H1 (cell line): ENCODE measurements around the gene NEDD8. TPM values are rescaled to one million over a fixed set of nuclear protein-coding genes. Genes with fewer than 3 reads are reported as not detected.

Experiments
- BRCA1 ChIP-seq: IDR thresholded peaks from 2 replicates; pipeline ENCODE4 v1.6.1; 2012; ENCODE audit warnings: low read depth, low read length, improper control_type of control experiment
- CBX8 ChIP-seq: fragments of 300-800, 300-1000 bp; sonication (generic); IDR thresholded peaks from 2 replicates; pipeline ENCODE4 v1.7.1; 2016; ENCODE audit warnings: low read depth, low read length, borderline replicate concordance
- TCF12 ChIP-seq: IDR thresholded peaks from 2 replicates; pipeline ENCODE4 v1.6.1; 2011; ENCODE audit warnings: low read depth, mild to moderate bottlenecking, low read length
- polyA plus RNA-seq, 7 experiments: library from polyadenylated mRNA; depleted of rRNA in 3 of 7; stranded (reverse) in 5 of 7; unstranded in 2 of 7; fragments of >200 nt in 5 of 7; fragments of 200-250 nt in 2 of 7; gene quantifications; 1 replicate in 5 of 7; 2 replicates in 1 of 7; 4 replicates in 1 of 7; pipeline versions ENCODE4 v1.2.1 to v1.2.3, GENCODE V29; 2011 to 2013; ENCODE audit warnings: missing spikeins in 2 of 7, mixed read lengths in 2 of 7
- total RNA-seq: library from RNA; stranded (reverse); fragmentation: NEBNext Ultra II Directional; extraction: Animal tissue kit (Norgen Biotek cat#: 25700); gene quantifications from 2 replicates; pipeline ENCODE4 v1.2.1, GENCODE V29; 2021
- TF ChIP-seq, protein P1 (sequence below): fragments of 300-600 bp; sonication (generic); IDR thresholded peaks from 2 replicates; pipeline ENCODE4 v1.7.1; 2012; ENCODE audit warnings: low read length, moderate library complexity, mild to moderate bottlenecking, inconsistent platforms; ENCODE audit not compliant: insufficient replicate concordance

NEDD8 gene
- total and polyA plus RNA-seq, 2 of the 8 experiments (the other 6 are each of a cell fraction or from before 2014, with no cell fraction given) = 253 to 317 TPM

- TF ChIP-seq, protein P1, sequence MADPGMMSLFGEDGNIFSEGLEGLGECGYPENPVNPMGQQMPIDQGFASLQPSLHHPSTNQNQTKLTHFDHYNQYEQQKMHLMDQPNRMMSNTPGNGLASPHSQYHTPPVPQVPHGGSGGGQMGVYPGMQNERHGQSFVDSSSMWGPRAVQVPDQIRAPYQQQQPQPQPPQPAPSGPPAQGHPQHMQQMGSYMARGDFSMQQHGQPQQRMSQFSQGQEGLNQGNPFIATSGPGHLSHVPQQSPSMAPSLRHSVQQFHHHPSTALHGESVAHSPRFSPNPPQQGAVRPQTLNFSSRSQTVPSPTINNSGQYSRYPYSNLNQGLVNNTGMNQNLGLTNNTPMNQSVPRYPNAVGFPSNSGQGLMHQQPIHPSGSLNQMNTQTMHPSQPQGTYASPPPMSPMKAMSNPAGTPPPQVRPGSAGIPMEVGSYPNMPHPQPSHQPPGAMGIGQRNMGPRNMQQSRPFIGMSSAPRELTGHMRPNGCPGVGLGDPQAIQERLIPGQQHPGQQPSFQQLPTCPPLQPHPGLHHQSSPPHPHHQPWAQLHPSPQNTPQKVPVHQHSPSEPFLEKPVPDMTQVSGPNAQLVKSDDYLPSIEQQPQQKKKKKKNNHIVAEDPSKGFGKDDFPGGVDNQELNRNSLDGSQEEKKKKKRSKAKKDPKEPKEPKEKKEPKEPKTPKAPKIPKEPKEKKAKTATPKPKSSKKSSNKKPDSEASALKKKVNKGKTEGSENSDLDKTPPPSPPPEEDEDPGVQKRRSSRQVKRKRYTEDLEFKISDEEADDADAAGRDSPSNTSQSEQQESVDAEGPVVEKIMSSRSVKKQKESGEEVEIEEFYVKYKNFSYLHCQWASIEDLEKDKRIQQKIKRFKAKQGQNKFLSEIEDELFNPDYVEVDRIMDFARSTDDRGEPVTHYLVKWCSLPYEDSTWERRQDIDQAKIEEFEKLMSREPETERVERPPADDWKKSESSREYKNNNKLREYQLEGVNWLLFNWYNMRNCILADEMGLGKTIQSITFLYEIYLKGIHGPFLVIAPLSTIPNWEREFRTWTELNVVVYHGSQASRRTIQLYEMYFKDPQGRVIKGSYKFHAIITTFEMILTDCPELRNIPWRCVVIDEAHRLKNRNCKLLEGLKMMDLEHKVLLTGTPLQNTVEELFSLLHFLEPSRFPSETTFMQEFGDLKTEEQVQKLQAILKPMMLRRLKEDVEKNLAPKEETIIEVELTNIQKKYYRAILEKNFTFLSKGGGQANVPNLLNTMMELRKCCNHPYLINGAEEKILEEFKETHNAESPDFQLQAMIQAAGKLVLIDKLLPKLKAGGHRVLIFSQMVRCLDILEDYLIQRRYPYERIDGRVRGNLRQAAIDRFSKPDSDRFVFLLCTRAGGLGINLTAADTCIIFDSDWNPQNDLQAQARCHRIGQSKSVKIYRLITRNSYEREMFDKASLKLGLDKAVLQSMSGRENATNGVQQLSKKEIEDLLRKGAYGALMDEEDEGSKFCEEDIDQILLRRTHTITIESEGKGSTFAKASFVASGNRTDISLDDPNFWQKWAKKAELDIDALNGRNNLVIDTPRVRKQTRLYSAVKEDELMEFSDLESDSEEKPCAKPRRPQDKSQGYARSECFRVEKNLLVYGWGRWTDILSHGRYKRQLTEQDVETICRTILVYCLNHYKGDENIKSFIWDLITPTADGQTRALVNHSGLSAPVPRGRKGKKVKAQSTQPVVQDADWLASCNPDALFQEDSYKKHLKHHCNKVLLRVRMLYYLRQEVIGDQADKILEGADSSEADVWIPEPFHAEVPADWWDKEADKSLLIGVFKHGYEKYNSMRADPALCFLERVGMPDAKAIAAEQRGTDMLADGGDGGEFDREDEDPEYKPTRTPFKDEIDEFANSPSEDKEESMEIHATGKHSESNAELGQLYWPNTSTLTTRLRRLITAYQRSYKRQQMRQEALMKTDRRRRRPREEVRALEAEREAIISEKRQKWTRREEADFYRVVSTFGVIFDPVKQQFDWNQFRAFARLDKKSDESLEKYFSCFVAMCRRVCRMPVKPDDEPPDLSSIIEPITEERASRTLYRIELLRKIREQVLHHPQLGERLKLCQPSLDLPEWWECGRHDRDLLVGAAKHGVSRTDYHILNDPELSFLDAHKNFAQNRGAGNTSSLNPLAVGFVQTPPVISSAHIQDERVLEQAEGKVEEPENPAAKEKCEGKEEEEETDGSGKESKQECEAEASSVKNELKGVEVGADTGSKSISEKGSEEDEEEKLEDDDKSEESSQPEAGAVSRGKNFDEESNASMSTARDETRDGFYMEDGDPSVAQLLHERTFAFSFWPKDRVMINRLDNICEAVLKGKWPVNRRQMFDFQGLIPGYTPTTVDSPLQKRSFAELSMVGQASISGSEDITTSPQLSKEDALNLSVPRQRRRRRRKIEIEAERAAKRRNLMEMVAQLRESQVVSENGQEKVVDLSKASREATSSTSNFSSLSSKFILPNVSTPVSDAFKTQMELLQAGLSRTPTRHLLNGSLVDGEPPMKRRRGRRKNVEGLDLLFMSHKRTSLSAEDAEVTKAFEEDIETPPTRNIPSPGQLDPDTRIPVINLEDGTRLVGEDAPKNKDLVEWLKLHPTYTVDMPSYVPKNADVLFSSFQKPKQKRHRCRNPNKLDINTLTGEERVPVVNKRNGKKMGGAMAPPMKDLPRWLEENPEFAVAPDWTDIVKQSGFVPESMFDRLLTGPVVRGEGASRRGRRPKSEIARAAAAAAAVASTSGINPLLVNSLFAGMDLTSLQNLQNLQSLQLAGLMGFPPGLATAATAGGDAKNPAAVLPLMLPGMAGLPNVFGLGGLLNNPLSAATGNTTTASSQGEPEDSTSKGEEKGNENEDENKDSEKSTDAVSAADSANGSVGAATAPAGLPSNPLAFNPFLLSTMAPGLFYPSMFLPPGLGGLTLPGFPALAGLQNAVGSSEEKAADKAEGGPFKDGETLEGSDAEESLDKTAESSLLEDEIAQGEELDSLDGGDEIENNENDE = no peak
- TF ChIP-seq TCF12 (no peak), BRCA1 (no peak), CBX8 (no peak)
- TF ChIP-seq, all 59 proteins: peak for 0
Measured at GRCh38 chr14:24266344-24267244, 34.4 kb upstream of the NEDD8 start (continued).
